ENCODE measurements around the gene YIPF1. TPM values are rescaled to one million over a fixed set of nuclear protein-coding genes. Genes with fewer than 3 reads are reported as not detected.

The YIPF1 gene
- total RNA-seq, 4 donors from 2014 or later, result 14.1 to 27.1 (median 17.6) TPM

- no peak overlapping the region for H3K27ac ChIP-seq
- H3K27me3 ChIP-seq, result no peaks in the 10 kb centered on the region
- no peak for ATAC-seq
- peaks cover 0 to 6% (median 0%) of the 10 kb centered on the region in 3 donors for H3K4me1 ChIP-seq
- TF ChIP-seq POLR2AphosphoS5 (IDR thresholded peaks at IDR 0.05), result no peak
- no peak for TF ChIP-seq EP300 (IDR thresholded peaks at IDR 0.05)
- 95 to 100% methylated on average over 2 of the region's 2 CpGs for WGBS, 2 donors (ENCODE audit: low coverage in 1 of 2)
- no peaks in the 10 kb centered on the region for H3K9me3 ChIP-seq
- peaks cover 0 to 42% of the 10 kb centered on the region in 2 donors for H3K36me3 ChIP-seq
- H3K4me3 ChIP-seq, result no peak overlapping the region
These were observed 41.9 kb upstream of the YIPF1 start for GRCh38 chr1:53931523-53931922.

GRCh38 chr1:53930932-53931331 lies 41.3 kb upstream of the YIPF1 start:
- peaks cover 0 to under 1% (median 0%) of the 10 kb centered on the region in 3 donors for H3K4me1 ChIP-seq
- H3K36me3 ChIP-seq, result peaks cover 0 to 48% of the 10 kb centered on the region in 2 donors
- no peaks in the 10 kb centered on the region for H3K27me3 ChIP-seq
- ATAC-seq, result no peak
- H3K9me3 ChIP-seq, result no peaks in the 10 kb centered on the region
- no peak overlapping the region for H3K4me3 ChIP-seq
- no peak for TF ChIP-seq POLR2AphosphoS5 (IDR thresholded peaks at IDR 0.05)
- WGBS, 2 donors (ENCODE audit: low coverage in 1 of 2), result 85 to 88% methylated on average over 3 of the region's 3 CpGs
- H3K27ac ChIP-seq, result no peak overlapping the region

DNA sequence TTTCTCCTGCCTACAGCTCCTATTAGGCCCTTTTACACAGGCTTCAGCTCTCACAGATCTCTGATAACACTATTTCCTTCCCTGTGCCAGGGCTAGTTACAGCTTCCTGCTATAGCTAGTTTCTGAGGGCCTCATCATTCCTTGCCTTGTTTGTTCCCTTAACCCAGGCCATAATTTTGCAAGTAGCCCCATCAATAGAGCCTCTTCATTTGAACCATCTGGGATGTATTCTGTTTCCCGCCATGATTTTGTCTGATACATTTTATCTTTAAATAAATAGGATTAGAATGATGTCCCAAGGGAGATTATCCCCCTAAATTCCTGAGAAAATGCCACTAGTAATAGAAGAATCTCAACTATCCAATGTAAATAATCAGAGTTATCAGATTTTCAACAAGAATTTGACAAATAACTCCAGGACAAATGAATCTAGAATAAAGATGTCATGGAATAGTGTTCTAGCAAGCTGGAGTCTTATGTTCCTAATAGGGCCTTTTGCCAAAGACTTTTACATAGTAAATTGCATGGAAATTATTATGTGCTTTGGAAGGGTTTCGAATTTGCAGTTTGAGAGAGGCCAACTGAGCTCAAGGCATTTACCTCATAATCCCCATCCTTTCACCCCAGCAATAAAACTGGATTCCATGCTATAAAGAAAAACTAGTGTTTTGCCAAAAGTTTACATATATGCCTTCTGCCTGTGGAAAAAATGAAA lies 39.8 kb upstream of the YIPF1 start:
- Histone ChIP-seq H3K36me3 (peaks cover 0 to 51% of the 10 kb centered on the region in 2 donors), H3K27ac (no peak overlapping the region), H3K27me3 (no peaks in the 10 kb centered on the region), H3K4me3 (no peak overlapping the region), H3K9me3 (no peaks in the 10 kb centered on the region), H3K4me1 (no peaks in the 10 kb centered on the region)
- no peak for ATAC-seq
- no peak for TF ChIP-seq EP300 (IDR thresholded peaks at IDR 0.05)
- no peak for TF ChIP-seq POLR2AphosphoS5 (IDR thresholded peaks at IDR 0.05)
- TF ChIP-seq POLR2A (IDR thresholded peaks at IDR 0.05), result no peak
- no peak for TF ChIP-seq CTCF (IDR thresholded peaks at IDR 0.05)
- WGBS, 2 donors (ENCODE audit: low coverage in 1 of 2), result 66 to 83% methylated on average over 2 of the region's 2 CpGs

- no peaks in the 10 kb centered on the region for H3K9me3 ChIP-seq
- no peaks in the 10 kb centered on the region for H3K4me1 ChIP-seq
- H3K27ac ChIP-seq, result no peak overlapping the region
- no peak overlapping the region for H3K4me3 ChIP-seq
- peaks cover 0 to 62% of the 10 kb centered on the region in 2 donors for H3K36me3 ChIP-seq
- no peaks in the 10 kb centered on the region for H3K27me3 ChIP-seq
- 92 to 94% methylated on average over 2 of the region's 2 CpGs for WGBS, 2 donors (ENCODE audit: low coverage in 1 of 2)
- no peak for ATAC-seq
- TF ChIP-seq CTCF (IDR thresholded peaks at IDR 0.05) (no peak), POLR2AphosphoS5 (IDR thresholded peaks at IDR 0.05) (no peak), EP300 (IDR thresholded peaks at IDR 0.05) (no peak), POLR2A (IDR thresholded peaks at IDR 0.05) (no peak)
These were observed 37.8 kb upstream of the YIPF1 start for GRCh38 chr1:53927376-53927881.

DNA sequence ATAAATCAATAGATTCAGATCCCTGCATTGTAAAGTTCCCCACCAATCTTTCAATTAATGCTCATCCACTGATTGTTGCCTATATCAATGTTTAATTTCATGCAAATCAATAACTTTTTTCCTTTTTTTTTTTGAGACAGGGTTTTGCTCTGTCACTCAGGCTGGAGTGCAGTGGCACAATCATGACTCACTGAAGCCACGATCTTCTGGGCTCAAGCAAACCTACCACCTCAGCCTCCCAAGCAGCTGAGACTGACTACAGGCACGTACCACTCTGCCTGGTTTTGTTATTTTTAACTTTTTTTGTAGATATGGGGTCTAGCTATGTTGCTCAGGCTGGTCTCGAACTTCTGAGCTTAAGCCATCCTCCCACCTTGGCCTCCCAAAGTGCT lies 30.1 kb upstream of the YIPF1 start:
- no peaks in the 10 kb centered on the region for H3K9me3 ChIP-seq
- H3K27ac ChIP-seq, result no peak overlapping the region
- no peak overlapping the region for H3K4me3 ChIP-seq
- WGBS, 2 donors (ENCODE audit: low coverage in 1 of 2), result 89% methylated on average over 3 of the region's 3 CpGs
- ATAC-seq, result no peak
- no peaks in the 10 kb centered on the region for H3K27me3 ChIP-seq
- TF ChIP-seq POLR2AphosphoS5 (IDR thresholded peaks at IDR 0.05), result no peak
- TF ChIP-seq CTCF (IDR thresholded peaks at IDR 0.05), result no peak
- no peak for TF ChIP-seq EP300 (IDR thresholded peaks at IDR 0.05)
- no peak for TF ChIP-seq POLR2A (IDR thresholded peaks at IDR 0.05)
- peaks cover 0 to 72% of the 10 kb centered on the region in 2 donors for H3K36me3 ChIP-seq
- H3K4me1 ChIP-seq, result peaks cover 0 to 7% (median 0%) of the 10 kb centered on the region in 3 donors

GRCh38 chr1:53918343-53918742 lies 28.7 kb upstream of the YIPF1 start:
- TF ChIP-seq POLR2A (IDR thresholded peaks at IDR 0.05), result no peak
- no peak for TF ChIP-seq CTCF (IDR thresholded peaks at IDR 0.05)
- TF ChIP-seq EP300 (IDR thresholded peaks at IDR 0.05), result no peak
- no peak for TF ChIP-seq POLR2AphosphoS5 (IDR thresholded peaks at IDR 0.05)
- peaks cover 0 to 7% (median 0%) of the 10 kb centered on the region in 3 donors for H3K4me1 ChIP-seq
- no peaks in the 10 kb centered on the region for H3K27me3 ChIP-seq
- H3K9me3 ChIP-seq, result no peaks in the 10 kb centered on the region
- no peak overlapping the region for H3K27ac ChIP-seq
- WGBS, 2 donors (ENCODE audit: low coverage in 1 of 2), result 83 to 86% methylated on average over 5 of the region's 5 CpGs
- H3K4me3 ChIP-seq, result no peak overlapping the region
- peaks cover 0 to 72% of the 10 kb centered on the region in 2 donors for H3K36me3 ChIP-seq
- no peak for ATAC-seq
